HCT116 (cell line): ENCODE data around the gene TTLL7. TPM values are rescaled to one million over a fixed set of nuclear protein-coding genes. Genes with fewer than 3 reads are reported as not detected.

Experiments
- ATAC-seq: fragments of 200-7000 bp; cut with Tn5 transposase; 2 replicates; pipeline ENCODE4 v1.9.1; 2020; ENCODE audit warnings: mild to moderate bottlenecking, moderate library complexity
- BruUV-seq: library from RNA; stranded (reverse); fragments of 400-500 nt; replicated peaks from 2 replicates; lab custom pipeline; 2021; lab: Mats Ljungman, UMichigan
- CTCF ChIA-PET: fragments of 300-600 bp; sonication (Branson Sonifier 250); formaldehyde crosslinking; loops from one replicate; lab custom pipeline; 2021; ENCODE audit warnings: antibody characterized with exemption; lab: Charles Lee
- POLR2A ChIA-PET: fragments of 300-600, 350-600 bp; sonication (Branson Sonifier 250); formaldehyde crosslinking; loops from one replicate; lab custom pipeline; 2021; ENCODE audit warnings: antibody characterized with exemption; lab: Charles Lee
- RAD21 ChIA-PET, 2 experiments: fragments of 300-600 bp; sonication (Branson Sonifier 250); formaldehyde crosslinking; loops; one replicate each; lab custom pipeline; 2023; ENCODE audit warnings: low total read pairs in 2 of 2; ENCODE audit not compliant: uncharacterized antibody in 2 of 2, unreplicated experiment in 2 of 2, low non-redundant PET in 1 of 2; lab: Charles Lee
- DNase-seq: peaks from one replicate; pipeline ENCODE4 v3.0.0-alpha.2; 2010; ENCODE audit warnings: low read depth, low spot score
- H2AFZ ChIP-seq: fragments of 200-600 bp; shearing (Covaris generic), sonication (generic); 2 replicates; pipeline ENCODE4 v1.6.1; 2017; ENCODE audit warnings: low read depth, mixed run types, mixed read lengths, antibody characterized with exemption, low read length; ENCODE audit not compliant: poor library complexity, severe bottlenecking
- H3K27ac ChIP-seq: 2 replicates; pipeline ENCODE4 v1.5.1; 2012; ENCODE audit warnings: low read depth, low read length
- H3K27me3 ChIP-seq: fragments of 200-600 bp; sonication (generic); 2 replicates; pipeline ENCODE4 v1.6.1; 2016; ENCODE audit warnings: mixed run types, low read length, mixed read lengths; ENCODE audit not compliant: insufficient read depth
- H3K36me3 ChIP-seq, 2 experiments: fragments of 200-500 bp in 1 of 2; fragments of 200-600 bp in 1 of 2; sonication (Bioruptor generic) in 1 of 2; sonication (generic) in 1 of 2; 2 replicates each; pipeline versions ENCODE4 v1.5.1 to v1.6.1; 2014 to 2016; ENCODE audit warnings: low read length in 2 of 2, inconsistent platforms in 1 of 2, mixed read lengths in 1 of 2, mixed run types in 1 of 2; ENCODE audit not compliant: insufficient read depth in 2 of 2, control insufficient read depth in 1 of 2
- H3K4me1 ChIP-seq, 2 experiments: fragments of 200-600 bp in 1 of 2; sonication (generic) in 1 of 2; 2 replicates each; pipeline versions ENCODE4 v1.5.1 to v1.6.1; 2012 to 2017; ENCODE audit warnings: low read length in 2 of 2, inconsistent platforms in 1 of 2, mild to moderate bottlenecking in 1 of 2, mixed read lengths in 1 of 2, mixed run types in 1 of 2, moderate library complexity in 1 of 2; ENCODE audit not compliant: insufficient read depth in 2 of 2, control insufficient read depth in 1 of 2
- H3K4me2 ChIP-seq: fragments of 200-600 bp; sonication (generic); 2 replicates; pipeline ENCODE4 v1.6.1; 2017; ENCODE audit warnings: mixed run types, low read length, mixed read lengths
- H3K4me3 ChIP-seq, 2 experiments: fragments of 200-600 bp in 1 of 2; sonication (generic) in 1 of 2; replicated peaks in 1 of 2; 2 replicates each; pipeline ENCODE4 v1.5.1; 2011 to 2016; ENCODE audit warnings: low read length in 2 of 2, control low read depth in 1 of 2, low read depth in 1 of 2, mild to moderate bottlenecking in 1 of 2, mixed read lengths in 1 of 2, mixed run types in 1 of 2
- H3K79me2 ChIP-seq: fragments of 200-600 bp; sonication (generic); 2 replicates; pipeline ENCODE4 v1.6.1; 2017; ENCODE audit warnings: mild to moderate bottlenecking, mixed run types, low read length, moderate library complexity, mixed read lengths; ENCODE audit not compliant: insufficient read depth
- H3K9ac ChIP-seq: fragments of 200-600 bp; sonication (generic); 2 replicates; pipeline ENCODE4 v1.6.1; 2016; ENCODE audit warnings: low read length, mixed read lengths
- H3K9me2 ChIP-seq: fragments of 200-600 bp; sonication (generic), shearing (Covaris generic); 2 replicates; pipeline ENCODE4 v1.6.1; 2017; ENCODE audit warnings: mixed run types, mild to moderate bottlenecking, moderate library complexity; ENCODE audit not compliant: insufficient read depth
- H3K9me3 ChIP-seq, 2 experiments: fragments of 200-500 bp in 1 of 2; fragments of 200-600 bp in 1 of 2; sonication (Bioruptor generic) in 1 of 2; sonication (generic) in 1 of 2; 2 replicates each; pipeline ENCODE4 v1.6.1; 2014 to 2017; ENCODE audit warnings: low read length in 2 of 2, mixed read lengths in 2 of 2, inconsistent platforms in 1 of 2, low read depth in 1 of 2, mild to moderate bottlenecking in 1 of 2, mixed run types in 1 of 2, moderate library complexity in 1 of 2; ENCODE audit not compliant: control insufficient read depth in 1 of 2, insufficient read depth in 1 of 2
- H4K20me1 ChIP-seq: fragments of 200-600 bp; sonication (generic), shearing (Covaris generic); 2 replicates; pipeline ENCODE4 v1.6.1; 2017; ENCODE audit warnings: mixed run types, mild to moderate bottlenecking, moderate library complexity; ENCODE audit not compliant: insufficient read depth
- ATF3 ChIP-seq: IDR thresholded peaks from 2 replicates; pipeline ENCODE4 v1.6.1; 2012
- CEBPB ChIP-seq: IDR thresholded peaks from 2 replicates; pipeline ENCODE4 v1.6.1; 2012; ENCODE audit warnings: low read depth
- CTCF ChIP-seq, 3 experiments: fragments of 200-600 bp in 1 of 3; sonication (generic) in 1 of 3; IDR thresholded peaks in 2 of 3; conservative IDR thresholded peaks in 1 of 3; 2 replicates each; pipeline ENCODE4 v1.5.1; 2012 to 2017; ENCODE audit warnings: low read depth in 2 of 3, low read length in 2 of 3, antibody characterized with exemption in 1 of 3, borderline replicate concordance in 1 of 3, control low read depth in 1 of 3, mild to moderate bottlenecking in 1 of 3, mixed read lengths in 1 of 3, mixed run types in 1 of 3, moderate library complexity in 1 of 3; ENCODE audit not compliant: insufficient read depth in 1 of 3
- EGR1 ChIP-seq: IDR thresholded peaks from 2 replicates; pipeline ENCODE4 v1.6.1; 2012; ENCODE audit warnings: low read depth
- ELF1 ChIP-seq: IDR thresholded peaks from 2 replicates; pipeline ENCODE4 v1.6.1; 2012; ENCODE audit warnings: low read depth, borderline replicate concordance
- EZH2 ChIP-seq: fragments of 200-600 bp; sonication (generic); IDR thresholded peaks from 2 replicates; pipeline ENCODE4 v1.6.1; 2017; ENCODE audit warnings: antibody characterized with exemption, mixed run types
- JUND ChIP-seq: IDR thresholded peaks from 2 replicates; pipeline ENCODE4 v1.6.1; 2012
- POLR2A ChIP-seq: IDR thresholded peaks from 2 replicates; pipeline ENCODE4 v1.7.0; 2011; ENCODE audit warnings: borderline replicate concordance; ENCODE audit not compliant: insufficient read depth, insufficient read length; ENCODE audit errors: extremely low read depth
- RAD21 ChIP-seq: IDR thresholded peaks from 2 replicates; pipeline ENCODE4 v1.6.1; 2012; ENCODE audit warnings: low read depth, mild to moderate bottlenecking
- REST ChIP-seq: IDR thresholded peaks from 2 replicates; pipeline ENCODE4 v1.6.1; 2012; ENCODE audit warnings: low read depth
- SIN3A ChIP-seq: IDR thresholded peaks from 2 replicates; pipeline ENCODE4 v1.6.1; 2012; ENCODE audit warnings: low read depth
- SP1 ChIP-seq: IDR thresholded peaks from 2 replicates; pipeline ENCODE4 v1.6.1; 2012; ENCODE audit warnings: low read depth
- SRF ChIP-seq: IDR thresholded peaks from 2 replicates; pipeline ENCODE4 v1.6.1; 2012; ENCODE audit warnings: low read depth
- TCF7L2 ChIP-seq: IDR thresholded peaks from 2 replicates; pipeline ENCODE4 v1.7.0; 2011; ENCODE audit warnings: borderline replicate concordance, inconsistent platforms; ENCODE audit not compliant: insufficient read depth, insufficient read length; ENCODE audit errors: extremely low read depth
- YY1 ChIP-seq: IDR thresholded peaks from 2 replicates; pipeline ENCODE4 v1.6.1; 2011; ENCODE audit warnings: low read length, low read depth, moderate library complexity, mild to moderate bottlenecking; ENCODE audit not compliant: insufficient replicate concordance; ENCODE audit errors: extremely low read depth
- ZBTB33 ChIP-seq: IDR thresholded peaks from 2 replicates; pipeline ENCODE4 v1.6.1; 2011; ENCODE audit warnings: mild to moderate bottlenecking, low read length, moderate library complexity; ENCODE audit not compliant: insufficient replicate concordance; ENCODE audit errors: extremely low read depth
- ZNF274 ChIP-seq: fragments of 200-500 bp; sonication (Bioruptor generic); IDR thresholded peaks from 2 replicates; pipeline ENCODE4 v1.6.1; 2014; ENCODE audit warnings: mild to moderate bottlenecking, low read depth, low read length, inconsistent platforms
- intact Hi-C: fragments of 100-400 bp; cut with micrococcal nuclease; formaldehyde crosslinking; loops from 2 replicates; pipeline ENCODE4 v1.10.0; 2022
- total RNA-seq: library from RNA; stranded (reverse); gene quantifications from one replicate; pipeline ENCODE4 v1.2.1, GENCODE V29; 2021; ENCODE audit not compliant: unreplicated experiment
- TF ChIP-seq, protein P1 (sequence below): IDR thresholded peaks from 2 replicates; pipeline ENCODE4 v1.6.1; 2012

Gene TTLL7
- total RNA-seq, 1 experiment from 2014 or later: 21.2 TPM

DNA sequence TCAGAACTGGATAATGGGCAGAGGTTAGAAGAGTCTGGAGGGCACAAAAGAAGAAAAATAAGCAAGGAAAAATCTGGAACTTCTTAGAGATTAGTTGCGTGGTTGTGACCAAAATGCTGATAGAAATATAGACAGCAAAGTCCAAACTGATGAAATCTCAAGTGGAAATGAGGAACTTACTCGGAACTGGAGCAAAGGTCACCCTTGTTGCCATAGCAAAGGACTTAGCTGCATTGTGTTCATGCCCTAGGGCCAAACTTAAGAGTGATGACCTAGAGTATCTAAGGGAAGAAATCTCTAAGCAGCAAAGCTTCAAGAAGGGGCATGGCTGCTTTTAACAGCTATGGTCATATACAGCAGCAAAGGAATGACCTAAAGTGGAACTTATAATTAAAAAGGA is 180.0 kb downstream of the TTLL7 start:
- CTCF ChIA-PET: no interaction called here
- DNase-seq: no peak

More for the DNA sequence above, 180.0 kb downstream of the TTLL7 start:
- intact Hi-C loops: no loop called here
- no peaks in the 10 kb centered on the region for H4K20me1 ChIP-seq
- H3K4me1 ChIP-seq: no peaks in the 10 kb centered on the region
- no peaks in the 10 kb centered on the region for H3K9me3 ChIP-seq
- no peak overlapping the region for H3K4me3 ChIP-seq
- TF ChIP-seq, protein P1, sequence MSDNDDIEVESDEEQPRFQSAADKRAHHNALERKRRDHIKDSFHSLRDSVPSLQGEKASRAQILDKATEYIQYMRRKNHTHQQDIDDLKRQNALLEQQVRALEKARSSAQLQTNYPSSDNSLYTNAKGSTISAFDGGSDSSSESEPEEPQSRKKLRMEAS: no peak
- no peak for TF ChIP-seq POLR2A
- no peak for TF ChIP-seq CTCF (IDR thresholded peaks at IDR 0.05 in 2 of 3, conservative IDR thresholded peaks at IDR 0.05 in 1 of 3; ENCODE audit: borderline replicate concordance in 1 of 3, insufficient read depth in 1 of 3, low read depth in 2 of 3, low read length in 2 of 3)
- no peak for TF ChIP-seq SP1
- TF ChIP-seq ELF1: no peak
- TF ChIP-seq CEBPB: no peak
- no peak for TF ChIP-seq YY1
- no peak for TF ChIP-seq TCF7L2
- no peak for TF ChIP-seq ZBTB33
- TF ChIP-seq ATF3: no peak
- TF ChIP-seq JUND: no peak
- TF ChIP-seq ZNF274: no peak
- TF ChIP-seq RAD21: no peak
- no peak for TF ChIP-seq REST
- no peak for TF ChIP-seq SIN3A
- TF ChIP-seq EGR1: no peak
- TF ChIP-seq EZH2: no peak
- TF ChIP-seq SRF: no peak
- TF ChIP-seq, all 23 proteins: peak for 0
- no peaks in the 10 kb centered on the region for H3K9me2 ChIP-seq
- no peak for ATAC-seq
- H3K4me2 ChIP-seq: no peak overlapping the region
- H3K27me3 ChIP-seq: no peaks in the 10 kb centered on the region
- H3K79me2 ChIP-seq: no peaks in the 10 kb centered on the region
- H2AFZ ChIP-seq: no peak overlapping the region
- no TSS peak for BruUV-seq
- POLR2A ChIA-PET: no interaction called here
- RAD21 ChIA-PET: no interaction called here
- no peaks in the 10 kb centered on the region for H3K36me3 ChIP-seq
- H3K9ac ChIP-seq: no peak overlapping the region
- no peak overlapping the region for H3K27ac ChIP-seq
